SK-N-SH (cell line): ENCODE data around the gene MVB12B.

Source experiments
- ELF1 ChIP-seq: IDR thresholded peaks from 2 replicates; pipeline ENCODE4 v1.4.0; 2012
- EP300 ChIP-seq, 2 experiments: IDR thresholded peaks; 2 replicates each; pipeline versions ENCODE4 v1.4.0 to v1.6.1; 2012; ENCODE audit warnings: borderline replicate concordance in 1 of 2, low read depth in 1 of 2, low read length in 1 of 2
- MXI1 ChIP-seq: IDR thresholded peaks from 2 replicates; pipeline ENCODE4 v1.6.1; 2012; ENCODE audit warnings: mild to moderate bottlenecking, low read depth, low read length, improper control_type of control experiment
- SMC3 ChIP-seq: IDR thresholded peaks from 2 replicates; pipeline ENCODE4 v1.6.1; 2012; ENCODE audit warnings: low read depth, low read length, improper control_type of control experiment
- TF ChIP-seq, protein P1 (sequence below): fragments of 200-600 bp; sonication (generic); IDR thresholded peaks from 2 replicates; pipeline ENCODE4 v1.6.1; 2017; ENCODE audit warnings: antibody characterized with exemption, mild to moderate bottlenecking, moderate library complexity

- TF ChIP-seq, protein P1, sequence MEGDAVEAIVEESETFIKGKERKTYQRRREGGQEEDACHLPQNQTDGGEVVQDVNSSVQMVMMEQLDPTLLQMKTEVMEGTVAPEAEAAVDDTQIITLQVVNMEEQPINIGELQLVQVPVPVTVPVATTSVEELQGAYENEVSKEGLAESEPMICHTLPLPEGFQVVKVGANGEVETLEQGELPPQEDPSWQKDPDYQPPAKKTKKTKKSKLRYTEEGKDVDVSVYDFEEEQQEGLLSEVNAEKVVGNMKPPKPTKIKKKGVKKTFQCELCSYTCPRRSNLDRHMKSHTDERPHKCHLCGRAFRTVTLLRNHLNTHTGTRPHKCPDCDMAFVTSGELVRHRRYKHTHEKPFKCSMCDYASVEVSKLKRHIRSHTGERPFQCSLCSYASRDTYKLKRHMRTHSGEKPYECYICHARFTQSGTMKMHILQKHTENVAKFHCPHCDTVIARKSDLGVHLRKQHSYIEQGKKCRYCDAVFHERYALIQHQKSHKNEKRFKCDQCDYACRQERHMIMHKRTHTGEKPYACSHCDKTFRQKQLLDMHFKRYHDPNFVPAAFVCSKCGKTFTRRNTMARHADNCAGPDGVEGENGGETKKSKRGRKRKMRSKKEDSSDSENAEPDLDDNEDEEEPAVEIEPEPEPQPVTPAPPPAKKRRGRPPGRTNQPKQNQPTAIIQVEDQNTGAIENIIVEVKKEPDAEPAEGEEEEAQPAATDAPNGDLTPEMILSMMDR, result no peak
- no peak for TF ChIP-seq MXI1
- no peak for TF ChIP-seq SMC3
- no peak for TF ChIP-seq ELF1
- TF ChIP-seq EP300 (IDR thresholded peaks at IDR 0.05; ENCODE audit: borderline replicate concordance in 1 of 2, low read depth in 1 of 2, low read length in 1 of 2), result no peak
These were observed 170.4 kb downstream of the MVB12B start for GRCh38 chr9:126496781-126497659.
